ENCODE results near the gene ARAP2.

The ARAP2 gene

GRCh38 chr4:36244257-36245082, at the start of gene ARAP2:
TSS of gene ARAP2 (minus strand) at chr4:36244514. CDS start at chr4:36229486, 15,028 bp downstream.
- H3K4me1 ChIP-seq (ENCODE audit: control insufficient read depth in 1 of 2, insufficient read depth in 2 of 2, low read length in 2 of 2) = peaks cover 8 to 18% of the 10 kb centered on the region in 2 donors
- peak within 1 kb of the TSS; percentile 86 to 87 for H3K4me3 ChIP-seq (ENCODE audit: low read depth in 1 of 2, low read length in 2 of 2)
- no peaks in the 10 kb centered on the region for H3K36me3 ChIP-seq (ENCODE audit: control insufficient read depth in 1 of 2, insufficient read depth in 2 of 2, low read length in 2 of 2)
- H3K9me3 ChIP-seq (ENCODE audit: control insufficient read depth in 1 of 2, low read length in 2 of 2) = no peaks in the 10 kb centered on the region
- H3K9ac ChIP-seq (ENCODE audit: low read depth in 1 of 2, low read length in 2 of 2) = peak within 1 kb of the TSS; percentile 76 to 79
- H3K27ac ChIP-seq (ENCODE audit: low read depth, low read length) = peak within 1 kb of the TSS; percentile 85
- no peaks in the 10 kb centered on the region for H3K27me3 ChIP-seq (ENCODE audit: control insufficient read depth in 1 of 2, insufficient read depth in 2 of 2, low read length in 2 of 2)

- no peak overlapping the region for H3K9ac ChIP-seq (ENCODE audit: low read depth in 1 of 2, low read length in 2 of 2)
- H3K4me1 ChIP-seq (ENCODE audit: control insufficient read depth in 1 of 2, insufficient read depth in 2 of 2, low read length in 2 of 2) = peaks cover 10 to 11% of the 10 kb centered on the region in 2 donors
- no peaks in the 10 kb centered on the region for H3K27me3 ChIP-seq (ENCODE audit: control insufficient read depth in 1 of 2, insufficient read depth in 2 of 2, low read length in 2 of 2)
- H3K4me3 ChIP-seq (ENCODE audit: low read depth in 1 of 2, low read length in 2 of 2) = no peak overlapping the region
- no peak overlapping the region for H3K27ac ChIP-seq (ENCODE audit: low read depth, low read length)
- H3K36me3 ChIP-seq (ENCODE audit: control insufficient read depth in 1 of 2, insufficient read depth in 2 of 2, low read length in 2 of 2) = no peaks in the 10 kb centered on the region
- no peaks in the 10 kb centered on the region for H3K9me3 ChIP-seq (ENCODE audit: control insufficient read depth in 1 of 2, low read length in 2 of 2)
These were observed 48.4 kb upstream of the ARAP2 start for GRCh38 chr4:36292556-36293188.

- Histone ChIP-seq H3K27ac (ENCODE audit: low read depth, low read length) (no peak overlapping the region), H3K9me3 (ENCODE audit: control insufficient read depth in 1 of 2, low read length in 2 of 2) (no peaks in the 10 kb centered on the region), H3K4me1 (ENCODE audit: control insufficient read depth in 1 of 2, insufficient read depth in 2 of 2, low read length in 2 of 2) (peaks cover 10 to 20% of the 10 kb centered on the region in 2 donors)
These were observed 46.3 kb upstream of the ARAP2 start for GRCh38 chr4:36290641-36291040.

GRCh38 chr4:36288731-36289426, 44.6 kb upstream of the ARAP2 start:
- Histone ChIP-seq H3K27ac (ENCODE audit: low read depth, low read length) (no peak overlapping the region), H3K4me1 (ENCODE audit: control insufficient read depth in 1 of 2, insufficient read depth in 2 of 2, low read length in 2 of 2) (peaks cover 10 to 21% of the 10 kb centered on the region in 2 donors), H3K27me3 (ENCODE audit: control insufficient read depth in 1 of 2, insufficient read depth in 2 of 2, low read length in 2 of 2) (no peaks in the 10 kb centered on the region), H3K4me3 (ENCODE audit: low read depth in 1 of 2, low read length in 2 of 2) (no peak overlapping the region), H3K9ac (ENCODE audit: low read depth in 1 of 2, low read length in 2 of 2) (no peak overlapping the region), H3K9me3 (ENCODE audit: control insufficient read depth in 1 of 2, low read length in 2 of 2) (no peaks in the 10 kb centered on the region), H3K36me3 (ENCODE audit: control insufficient read depth in 1 of 2, insufficient read depth in 2 of 2, low read length in 2 of 2) (no peaks in the 10 kb centered on the region)

More at GRCh38 chr4:36290641-36291040, 46.3 kb upstream of the ARAP2 start:
- Histone ChIP-seq H3K27me3 (ENCODE audit: control insufficient read depth in 1 of 2, insufficient read depth in 2 of 2, low read length in 2 of 2) (no peaks in the 10 kb centered on the region), H3K36me3 (ENCODE audit: control insufficient read depth in 1 of 2, insufficient read depth in 2 of 2, low read length in 2 of 2) (no peaks in the 10 kb centered on the region), H3K4me3 (ENCODE audit: low read depth in 1 of 2, low read length in 2 of 2) (no peak overlapping the region), H3K9ac (ENCODE audit: low read depth in 1 of 2, low read length in 2 of 2) (no peak overlapping the region)

- Histone ChIP-seq H3K36me3 (ENCODE audit: control insufficient read depth in 1 of 2, insufficient read depth in 2 of 2, low read length in 2 of 2) (no peaks in the 10 kb centered on the region), H3K9me3 (ENCODE audit: control insufficient read depth in 1 of 2, low read length in 2 of 2) (no peaks in the 10 kb centered on the region), H3K9ac (ENCODE audit: low read depth in 1 of 2, low read length in 2 of 2) (no peak overlapping the region), H3K4me1 (ENCODE audit: control insufficient read depth in 1 of 2, insufficient read depth in 2 of 2, low read length in 2 of 2) (peaks cover 10 to 21% of the 10 kb centered on the region in 2 donors), H3K27me3 (ENCODE audit: control insufficient read depth in 1 of 2, insufficient read depth in 2 of 2, low read length in 2 of 2) (no peaks in the 10 kb centered on the region), H3K4me3 (ENCODE audit: low read depth in 1 of 2, low read length in 2 of 2) (peak overlapping the region in 1 of 2 donors; percentile 12), H3K27ac (ENCODE audit: low read depth, low read length) (peak overlapping the region; percentile 37)
These were observed 42.2 kb upstream of the ARAP2 start for GRCh38 chr4:36286481-36286871.

GRCh38 chr4:36285784-36286480, 41.6 kb upstream of the ARAP2 start:
- H3K9me3 ChIP-seq (ENCODE audit: control insufficient read depth in 1 of 2, low read length in 2 of 2) = no peaks in the 10 kb centered on the region
- no peaks in the 10 kb centered on the region for H3K36me3 ChIP-seq (ENCODE audit: control insufficient read depth in 1 of 2, insufficient read depth in 2 of 2, low read length in 2 of 2)
- H3K9ac ChIP-seq (ENCODE audit: low read depth in 1 of 2, low read length in 2 of 2) = no peak overlapping the region
- H3K27ac ChIP-seq (ENCODE audit: low read depth, low read length) = peak overlapping the region; percentile 37
- peak overlapping the region in 1 of 2 donors; percentile 12 for H3K4me3 ChIP-seq (ENCODE audit: low read depth in 1 of 2, low read length in 2 of 2)
- peaks cover 10 to 21% of the 10 kb centered on the region in 2 donors for H3K4me1 ChIP-seq (ENCODE audit: control insufficient read depth in 1 of 2, insufficient read depth in 2 of 2, low read length in 2 of 2)
- H3K27me3 ChIP-seq (ENCODE audit: control insufficient read depth in 1 of 2, insufficient read depth in 2 of 2, low read length in 2 of 2) = no peaks in the 10 kb centered on the region

GRCh38 chr4:36283912-36284465, 39.7 kb upstream of the ARAP2 start:
- no peak overlapping the region for H3K9ac ChIP-seq (ENCODE audit: low read depth in 1 of 2, low read length in 2 of 2)

GRCh38 chr4:36282503-36283030, 38.3 kb upstream of the ARAP2 start:
- no peaks in the 10 kb centered on the region for H3K27me3 ChIP-seq (ENCODE audit: control insufficient read depth in 1 of 2, insufficient read depth in 2 of 2, low read length in 2 of 2)
- H3K9me3 ChIP-seq (ENCODE audit: control insufficient read depth in 1 of 2, low read length in 2 of 2) = no peaks in the 10 kb centered on the region
- no peak overlapping the region for H3K27ac ChIP-seq (ENCODE audit: low read depth, low read length)
- H3K9ac ChIP-seq (ENCODE audit: low read depth in 1 of 2, low read length in 2 of 2) = no peak overlapping the region
- peaks cover 0 to 10% of the 10 kb centered on the region in 2 donors for H3K4me1 ChIP-seq (ENCODE audit: control insufficient read depth in 1 of 2, insufficient read depth in 2 of 2, low read length in 2 of 2)
- no peaks in the 10 kb centered on the region for H3K36me3 ChIP-seq (ENCODE audit: control insufficient read depth in 1 of 2, insufficient read depth in 2 of 2, low read length in 2 of 2)
- H3K4me3 ChIP-seq (ENCODE audit: low read depth in 1 of 2, low read length in 2 of 2) = no peak overlapping the region

More at GRCh38 chr4:36283912-36284465, 39.7 kb upstream of the ARAP2 start:
- peaks cover 0 to 10% of the 10 kb centered on the region in 2 donors for H3K4me1 ChIP-seq (ENCODE audit: control insufficient read depth in 1 of 2, insufficient read depth in 2 of 2, low read length in 2 of 2)
- no peaks in the 10 kb centered on the region for H3K36me3 ChIP-seq (ENCODE audit: control insufficient read depth in 1 of 2, insufficient read depth in 2 of 2, low read length in 2 of 2)
- H3K27ac ChIP-seq (ENCODE audit: low read depth, low read length) = no peak overlapping the region
- no peaks in the 10 kb centered on the region for H3K9me3 ChIP-seq (ENCODE audit: control insufficient read depth in 1 of 2, low read length in 2 of 2)
- H3K4me3 ChIP-seq (ENCODE audit: low read depth in 1 of 2, low read length in 2 of 2) = no peak overlapping the region
- no peaks in the 10 kb centered on the region for H3K27me3 ChIP-seq (ENCODE audit: control insufficient read depth in 1 of 2, insufficient read depth in 2 of 2, low read length in 2 of 2)

GRCh38 chr4:36281384-36282106, 37.2 kb upstream of the ARAP2 start, which contains the start of gene DTHD1:
TSS of gene DTHD1 (plus strand) at chr4:36281616. CDS start at chr4:36281759, 143 bp downstream.
- peak within 1 kb of the TSS in 1 of 2 donors; percentile 12 for H3K9ac ChIP-seq (ENCODE audit: low read depth in 1 of 2, low read length in 2 of 2)
- H3K27me3 ChIP-seq (ENCODE audit: control insufficient read depth in 1 of 2, insufficient read depth in 2 of 2, low read length in 2 of 2) = no peaks in the 10 kb centered on the region
- no peak within 1 kb of the TSS for H3K27ac ChIP-seq (ENCODE audit: low read depth, low read length)
- H3K4me3 ChIP-seq (ENCODE audit: low read depth in 1 of 2, low read length in 2 of 2) = no peak within 1 kb of the TSS
- no peaks in the 10 kb centered on the region for H3K36me3 ChIP-seq (ENCODE audit: control insufficient read depth in 1 of 2, insufficient read depth in 2 of 2, low read length in 2 of 2)
- H3K4me1 ChIP-seq (ENCODE audit: control insufficient read depth in 1 of 2, insufficient read depth in 2 of 2, low read length in 2 of 2) = peaks cover 0 to 10% of the 10 kb centered on the region in 2 donors
- no peaks in the 10 kb centered on the region for H3K9me3 ChIP-seq (ENCODE audit: control insufficient read depth in 1 of 2, low read length in 2 of 2)

All from duodenal mucosa (tissue), 2 donors.